ENCODE measurements around the gene TMEM59L.

The TMEM59L gene

DNA sequence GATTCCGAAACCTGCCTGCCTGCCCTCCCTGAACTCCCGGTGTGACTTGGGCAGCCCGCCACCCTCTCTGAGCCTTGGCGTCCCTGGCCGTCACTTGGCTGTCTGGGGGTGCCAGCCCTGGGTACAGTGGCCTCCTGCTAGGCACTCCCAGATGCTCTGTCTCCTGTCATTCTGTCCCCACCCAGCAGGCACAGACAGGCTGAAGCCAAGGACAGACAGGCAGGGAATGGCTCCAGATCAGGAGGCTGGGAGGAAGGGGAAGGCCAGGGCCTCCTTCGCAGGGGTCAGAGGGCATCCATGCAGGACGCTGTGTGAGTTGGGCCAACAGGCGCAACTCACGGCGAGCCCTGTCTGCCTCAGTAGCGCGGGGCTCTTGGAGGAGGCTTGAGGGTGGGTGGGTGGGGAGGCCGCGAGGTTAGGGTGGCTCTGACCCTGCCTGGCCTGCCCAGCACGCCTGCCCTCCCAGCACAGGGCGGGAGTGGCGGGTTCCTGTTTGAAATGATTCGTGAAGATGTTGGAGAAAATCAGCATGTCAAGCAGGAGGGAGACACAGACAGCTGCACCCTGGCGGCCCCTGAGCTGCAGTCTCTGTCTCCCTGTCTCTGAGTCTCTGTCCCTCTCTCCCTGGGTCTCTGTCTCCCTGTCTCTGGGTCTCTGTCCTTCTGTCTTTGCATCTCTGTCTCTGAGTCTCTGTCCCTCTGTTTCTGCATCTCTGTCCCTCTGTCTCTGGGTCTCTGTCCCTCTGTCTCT lies 43.8 kb downstream of the TMEM59L start:
- in situ Hi-C loops (cut with MboI; ENCODE audit: low sequenced_read_pairs): no loop called here

DNA sequence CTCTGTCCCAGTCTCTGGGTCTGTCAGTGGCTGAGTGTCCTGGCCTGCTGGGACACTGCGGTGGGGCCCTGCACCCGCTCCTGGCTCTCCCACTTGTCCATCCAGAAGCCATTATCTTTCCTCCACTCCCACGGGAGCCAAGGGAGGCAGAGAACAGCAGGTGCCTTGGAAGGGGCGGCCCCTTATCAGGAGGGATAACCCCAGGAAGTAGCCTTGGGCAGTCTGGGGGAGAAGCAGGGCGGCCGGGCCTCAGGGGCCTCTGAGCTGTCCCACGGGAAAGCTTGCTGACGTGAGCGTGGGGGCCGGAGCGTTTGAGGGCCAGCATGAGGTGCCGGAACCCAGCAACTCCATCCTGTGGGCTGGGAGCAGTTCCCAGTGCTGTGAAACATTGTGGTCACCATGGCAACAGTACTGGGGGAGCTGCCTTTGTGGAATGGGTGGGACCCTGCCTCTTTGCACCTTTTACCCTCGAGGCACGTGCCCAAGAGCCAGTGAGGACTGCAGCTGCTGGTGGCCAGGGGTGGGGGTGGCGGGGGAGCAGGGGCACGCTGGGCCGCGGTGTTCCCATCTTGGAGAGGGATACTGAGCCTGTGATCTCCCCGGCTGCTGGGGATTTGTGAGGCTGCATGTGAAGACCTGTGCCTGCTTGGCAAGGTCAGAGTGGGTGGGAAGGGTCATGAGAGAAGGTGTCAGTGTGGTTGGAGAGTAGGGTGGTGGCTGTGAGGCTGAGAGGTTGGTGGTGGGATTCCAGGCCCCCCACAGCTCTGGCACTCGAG lies 45.1 kb downstream of the TMEM59L start:
- in situ Hi-C loops (cut with MboI; ENCODE audit: low sequenced_read_pairs): no loop called here

DNA sequence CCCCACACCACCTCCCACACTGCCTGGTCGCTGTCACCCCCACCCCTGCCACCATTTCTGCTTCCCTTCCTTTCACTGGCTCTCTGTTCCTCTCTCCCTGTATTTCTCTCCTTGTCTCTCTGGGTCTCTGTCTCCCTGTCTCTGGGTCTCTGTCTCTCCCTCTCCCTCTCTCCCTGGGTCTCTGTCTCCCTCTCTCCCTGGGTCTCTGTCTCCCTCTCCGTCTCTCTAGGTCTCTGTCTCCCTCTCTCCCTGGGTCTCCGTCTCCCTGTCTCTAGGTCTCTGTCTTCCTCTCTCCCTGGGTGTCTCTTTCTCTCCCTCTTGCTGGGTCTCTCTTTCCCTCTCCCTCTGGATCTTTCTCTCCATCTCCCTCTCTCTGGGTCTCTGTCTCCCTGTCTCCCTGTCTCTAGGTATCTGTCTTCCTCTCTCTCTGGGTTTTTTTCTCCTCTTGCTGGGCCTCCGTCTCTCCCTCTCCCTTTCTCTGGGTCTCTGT lies 45.7 kb downstream of the TMEM59L start:
- in situ Hi-C loops (cut with MboI; ENCODE audit: low sequenced_read_pairs): no loop called here

DNA sequence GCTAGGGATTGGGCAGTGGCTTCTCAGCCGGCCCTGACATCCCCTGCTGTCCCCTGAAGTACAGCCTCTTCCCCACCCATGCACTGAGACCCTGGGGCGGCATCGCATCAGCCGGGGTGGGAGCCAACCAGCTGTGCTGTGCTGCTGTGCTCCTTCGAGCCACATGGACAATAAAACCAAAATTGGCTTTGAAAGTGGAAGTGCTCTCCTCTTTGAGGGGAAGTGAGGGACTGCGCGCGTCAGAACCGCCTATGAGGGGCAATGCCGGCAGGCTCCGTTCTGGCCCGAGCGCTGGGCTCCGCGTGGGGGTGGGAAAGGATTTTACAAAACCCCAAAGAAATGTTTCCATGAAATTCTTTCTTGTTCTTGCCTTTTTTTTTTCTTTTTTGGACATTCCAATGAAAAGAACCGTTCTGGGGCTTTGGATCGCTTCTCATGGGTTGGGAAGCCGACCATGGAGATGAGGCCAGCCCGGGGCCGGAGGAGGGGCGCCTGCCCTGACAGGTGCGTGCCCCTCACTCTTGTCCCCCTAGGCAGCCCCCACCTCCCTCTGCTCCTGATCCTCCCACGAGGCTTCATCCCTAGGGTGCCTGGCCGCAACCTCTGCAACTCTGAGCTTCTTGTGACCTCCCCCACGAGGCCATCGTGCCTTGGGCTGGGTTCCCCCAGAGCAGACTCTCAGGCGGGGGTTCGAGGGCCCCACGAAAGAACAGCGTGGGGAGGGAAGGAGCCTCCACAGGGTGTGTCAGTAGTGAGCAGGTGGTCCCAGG lies 46.8 kb downstream of the TMEM59L start:
- in situ Hi-C loops (cut with MboI; ENCODE audit: low sequenced_read_pairs): no loop called here

DNA sequence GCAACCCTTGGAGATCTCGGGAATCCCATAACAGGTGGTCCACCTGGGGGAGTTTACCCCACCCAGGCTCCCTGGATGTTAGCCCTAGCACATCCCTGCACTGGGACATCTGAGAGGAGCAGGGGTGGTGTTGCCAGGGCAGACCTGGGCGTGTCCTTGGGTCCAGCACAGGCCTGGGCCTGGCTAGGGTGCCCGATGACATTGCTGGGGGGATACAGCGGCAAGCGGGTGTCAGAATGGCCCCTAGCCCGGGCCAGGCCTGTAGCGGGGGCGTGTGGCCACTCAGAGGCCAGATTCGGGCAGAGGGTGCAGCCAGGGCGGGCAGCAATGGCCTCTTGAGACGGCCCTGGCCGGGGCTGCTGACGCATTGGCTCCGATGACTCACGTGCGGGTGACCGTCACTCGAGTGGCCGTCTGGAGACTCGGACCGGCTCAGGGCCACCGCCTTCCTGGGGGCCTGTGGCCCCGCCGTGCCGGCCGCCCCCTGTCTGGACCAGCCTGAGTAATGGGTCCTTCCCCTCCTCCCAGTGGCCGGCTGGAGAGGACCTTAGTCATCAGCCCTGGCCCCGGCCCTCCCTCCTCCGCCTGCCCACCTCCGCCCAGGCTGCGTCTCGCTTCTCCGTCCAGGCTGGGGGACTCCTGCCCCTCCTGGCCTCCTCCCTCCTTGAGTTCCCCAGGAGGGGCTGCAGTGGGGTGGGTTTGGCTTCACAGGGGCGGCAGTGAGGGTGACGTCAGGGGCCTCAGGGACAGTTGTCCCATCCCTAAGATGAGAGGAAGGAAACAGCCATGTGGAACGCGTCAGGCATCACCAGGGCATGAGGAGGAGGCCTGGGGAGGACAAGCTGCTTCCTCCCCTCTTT lies 47.6 kb downstream of the TMEM59L start:
- in situ Hi-C loops (cut with MboI; ENCODE audit: low sequenced_read_pairs): no loop called here

DNA sequence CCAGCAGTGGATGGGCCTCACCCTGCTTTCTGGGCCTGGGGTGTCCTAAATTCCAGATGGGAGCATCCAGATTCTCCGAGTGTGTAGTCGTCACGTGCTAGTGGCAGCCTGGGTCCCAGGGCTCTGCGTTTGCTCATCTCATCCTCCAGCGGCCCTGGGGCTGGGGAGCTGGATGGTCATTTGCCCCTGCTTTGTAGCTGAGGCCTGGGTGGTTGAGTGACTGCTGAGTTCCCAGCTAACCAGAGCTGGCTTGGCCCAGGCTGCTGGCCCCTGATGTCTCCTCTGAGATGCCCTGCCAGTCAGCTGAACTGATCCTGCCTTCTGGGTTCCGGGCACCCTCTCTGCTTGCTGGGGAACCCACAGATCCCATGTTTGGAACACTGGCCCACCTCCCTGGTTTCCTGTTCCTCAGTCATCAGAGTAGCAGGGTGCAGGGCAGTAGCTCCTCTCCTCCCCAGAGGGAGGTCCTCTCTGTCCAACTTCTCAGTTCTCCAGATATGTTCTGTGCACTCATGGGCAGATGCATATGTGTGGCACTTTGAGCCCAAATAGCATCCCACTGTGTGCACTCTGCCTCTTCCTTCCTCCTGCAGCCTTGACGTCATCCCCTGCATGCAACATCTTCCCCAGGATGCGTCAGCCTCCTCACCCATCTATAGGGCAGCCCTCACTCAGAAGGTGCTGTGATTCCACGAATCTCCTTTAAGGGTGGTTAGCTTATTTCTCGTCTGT lies 48.4 kb downstream of the TMEM59L start:
- in situ Hi-C loops (cut with MboI; ENCODE audit: low sequenced_read_pairs): no loop called here

DNA sequence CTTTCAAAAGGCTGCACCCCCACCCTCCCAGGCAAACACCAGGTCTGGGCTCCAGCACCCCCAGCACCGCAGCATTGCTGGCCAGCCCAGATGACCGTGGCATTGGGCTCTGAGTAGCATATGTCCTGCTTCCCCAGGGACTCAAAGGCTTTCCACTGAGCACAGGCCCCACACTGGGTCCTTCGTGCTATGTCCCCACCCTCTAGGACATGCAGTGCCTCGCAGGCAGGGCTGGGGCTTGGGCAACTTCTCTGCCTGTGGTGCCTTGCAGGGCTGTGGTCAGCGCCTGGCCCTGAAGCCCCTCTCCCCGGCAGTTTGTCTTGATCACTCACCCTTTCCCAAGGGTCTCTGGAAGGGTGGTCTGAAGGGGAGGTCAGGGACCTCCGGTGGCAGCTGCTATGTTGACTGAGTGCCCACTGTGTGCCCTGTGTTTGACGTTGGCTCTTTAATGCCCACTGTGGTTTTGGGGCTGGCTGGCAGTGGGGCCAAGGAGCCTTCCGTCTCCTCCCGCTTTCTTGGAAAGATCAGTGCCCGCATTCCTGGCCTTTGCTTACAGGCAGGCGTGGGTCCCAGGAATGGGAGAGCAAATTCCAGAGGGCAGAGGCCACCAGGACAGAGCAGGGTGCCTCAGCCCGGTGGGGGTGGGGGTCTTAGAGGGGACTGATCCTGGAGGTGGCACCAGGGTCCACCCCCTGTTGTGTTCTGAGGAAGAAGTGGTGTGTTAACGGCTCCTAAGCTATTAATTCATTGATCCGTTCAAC lies 50.5 kb downstream of the TMEM59L start:
- in situ Hi-C loops (cut with MboI; ENCODE audit: low sequenced_read_pairs): no loop called here

DNA sequence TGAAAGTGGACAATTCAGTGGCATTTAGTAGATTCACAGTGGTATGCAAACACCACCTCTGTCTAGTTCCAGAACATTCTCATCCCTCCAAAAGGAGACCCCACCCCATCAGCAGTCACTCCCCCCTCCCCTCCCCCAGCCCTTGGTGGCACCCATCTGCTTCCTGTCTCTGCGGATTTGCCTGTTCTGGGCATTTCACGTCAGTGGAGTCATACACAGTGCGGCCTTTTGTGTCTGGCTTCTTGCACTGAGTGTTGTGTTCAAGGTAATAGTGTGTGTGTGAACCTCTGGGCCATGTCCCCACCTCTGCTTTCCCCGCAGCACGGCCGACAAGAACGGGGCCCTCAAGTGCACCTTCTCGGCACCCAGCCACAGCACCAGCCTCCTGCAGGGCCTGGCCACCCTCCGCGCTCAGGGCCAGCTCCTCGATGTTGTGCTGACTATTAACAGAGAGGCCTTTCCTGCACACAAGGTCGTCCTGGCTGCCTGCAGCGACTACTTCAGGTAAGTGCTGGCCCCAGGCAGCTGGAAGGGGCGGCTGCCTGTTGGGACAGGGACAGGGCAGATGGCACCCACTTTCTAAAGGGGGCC lies 51.4 kb downstream of the TMEM59L start:
- in situ Hi-C loops (cut with MboI; ENCODE audit: low sequenced_read_pairs): no loop called here

DNA sequence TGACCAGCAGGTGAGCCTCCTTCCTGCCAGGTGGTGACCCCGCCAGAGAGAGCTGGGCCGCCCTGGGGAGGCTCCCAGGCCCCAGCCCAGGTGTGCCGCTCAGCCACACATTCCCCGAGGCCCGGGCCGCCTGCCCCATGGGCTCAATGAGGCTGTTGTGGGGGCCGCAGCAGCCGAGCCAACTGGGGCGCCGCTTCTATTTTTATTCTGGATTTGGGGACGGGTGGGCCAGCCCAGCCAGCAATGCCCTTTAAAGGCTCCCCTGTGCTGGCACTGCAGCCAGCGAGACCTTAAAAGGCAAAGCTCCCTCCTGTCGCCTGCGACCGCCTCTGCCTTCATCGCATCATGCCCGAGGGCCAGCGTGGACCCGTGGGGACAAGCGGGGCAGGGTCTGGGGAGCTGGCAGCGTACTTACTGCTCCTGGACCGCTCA lies 53.1 kb downstream of the TMEM59L start:
- in situ Hi-C loops (cut with MboI; ENCODE audit: low sequenced_read_pairs): no loop called here

DNA sequence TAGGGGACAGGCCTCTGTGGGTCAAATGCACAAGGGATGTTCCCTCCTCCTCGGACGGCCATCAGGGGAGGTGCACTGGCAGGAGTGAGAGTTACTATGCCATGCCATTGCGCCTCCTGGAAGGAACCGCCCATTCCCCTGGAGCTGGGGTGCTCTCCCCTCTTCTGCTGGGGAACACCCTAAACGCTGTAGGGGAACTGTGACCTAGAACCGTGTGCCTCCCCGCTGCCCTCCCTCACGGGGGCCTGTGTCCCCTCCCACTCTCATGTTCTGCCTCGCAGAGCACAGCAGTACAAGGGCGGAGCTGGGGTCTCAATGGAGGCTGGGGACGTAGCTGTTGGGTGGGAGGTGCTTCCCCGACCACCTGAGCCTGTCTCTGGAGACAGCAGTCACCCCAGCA lies 53.6 kb downstream of the TMEM59L start:
- in situ Hi-C loops (cut with MboI; ENCODE audit: low sequenced_read_pairs): no loop called here

DNA sequence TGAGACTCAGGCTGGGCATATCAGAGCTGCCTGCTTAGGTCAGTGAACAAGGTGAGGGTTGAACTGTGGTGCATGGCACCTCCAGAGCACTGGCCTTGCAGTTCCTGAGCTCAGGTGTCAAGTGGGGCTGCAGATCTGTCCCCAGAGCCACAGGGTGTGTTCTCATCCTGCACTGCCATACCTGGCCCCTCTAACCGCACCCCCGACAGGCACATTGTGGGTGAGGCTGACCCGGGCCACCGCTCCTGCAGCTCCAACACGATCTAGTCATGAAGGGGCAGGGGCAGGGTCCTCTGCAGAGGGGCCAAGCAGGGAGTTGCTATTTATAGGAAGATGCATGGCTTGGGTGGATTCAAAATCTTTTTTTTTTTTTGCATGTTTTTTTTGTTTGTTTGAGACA lies 54.1 kb downstream of the TMEM59L start:
- in situ Hi-C loops (cut with MboI; ENCODE audit: low sequenced_read_pairs): no loop called here

DNA sequence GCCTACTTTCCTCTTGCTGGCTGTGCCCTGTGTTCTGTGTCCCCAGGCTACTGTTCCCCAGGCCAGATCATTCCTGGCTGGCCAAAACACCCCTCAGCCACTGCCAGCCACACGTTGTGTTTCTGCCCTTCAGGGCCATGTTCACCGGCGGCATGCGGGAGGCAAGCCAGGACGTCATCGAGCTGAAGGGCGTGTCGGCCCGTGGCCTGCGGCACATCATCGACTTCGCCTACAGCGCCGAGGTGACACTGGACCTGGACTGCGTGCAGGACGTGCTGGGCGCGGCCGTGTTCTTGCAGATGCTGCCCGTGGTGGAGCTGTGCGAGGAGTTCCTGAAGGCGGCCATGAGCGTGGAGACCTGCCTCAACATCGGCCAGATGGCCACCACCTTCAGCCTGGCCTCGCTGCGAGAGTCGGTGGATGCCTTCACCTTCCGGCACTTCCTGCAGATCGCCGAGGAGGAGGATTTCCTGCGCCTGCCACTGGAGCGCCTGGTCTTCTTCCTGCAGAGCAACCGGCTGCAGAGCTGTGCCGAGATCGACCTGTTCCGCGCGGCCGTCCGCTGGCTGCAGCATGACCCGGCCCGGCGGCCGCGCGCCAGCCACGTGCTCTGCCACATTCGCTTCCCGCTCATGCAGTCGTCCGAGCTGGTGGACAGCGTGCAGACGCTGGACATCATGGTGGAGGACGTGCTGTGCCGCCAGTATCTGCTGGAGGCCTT lies 55.0 kb downstream of the TMEM59L start:
- in situ Hi-C loops (cut with MboI; ENCODE audit: low sequenced_read_pairs): no loop called here

DNA sequence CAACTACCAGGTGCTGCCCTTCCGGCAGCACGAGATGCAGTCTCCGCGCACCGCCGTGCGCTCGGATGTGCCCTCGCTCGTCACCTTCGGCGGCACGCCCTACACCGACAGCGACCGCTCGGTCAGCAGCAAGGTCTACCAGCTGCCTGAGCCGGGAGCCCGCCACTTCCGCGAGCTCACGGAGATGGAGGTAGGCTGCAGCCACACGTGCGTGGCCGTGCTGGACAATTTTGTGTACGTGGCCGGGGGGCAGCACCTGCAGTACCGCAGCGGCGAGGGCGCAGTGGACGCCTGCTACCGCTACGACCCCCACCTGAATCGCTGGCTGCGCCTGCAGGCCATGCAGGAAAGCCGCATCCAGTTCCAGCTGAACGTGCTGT lies 55.6 kb downstream of the TMEM59L start:
- in situ Hi-C loops (cut with MboI; ENCODE audit: low sequenced_read_pairs): no loop called here

DNA sequence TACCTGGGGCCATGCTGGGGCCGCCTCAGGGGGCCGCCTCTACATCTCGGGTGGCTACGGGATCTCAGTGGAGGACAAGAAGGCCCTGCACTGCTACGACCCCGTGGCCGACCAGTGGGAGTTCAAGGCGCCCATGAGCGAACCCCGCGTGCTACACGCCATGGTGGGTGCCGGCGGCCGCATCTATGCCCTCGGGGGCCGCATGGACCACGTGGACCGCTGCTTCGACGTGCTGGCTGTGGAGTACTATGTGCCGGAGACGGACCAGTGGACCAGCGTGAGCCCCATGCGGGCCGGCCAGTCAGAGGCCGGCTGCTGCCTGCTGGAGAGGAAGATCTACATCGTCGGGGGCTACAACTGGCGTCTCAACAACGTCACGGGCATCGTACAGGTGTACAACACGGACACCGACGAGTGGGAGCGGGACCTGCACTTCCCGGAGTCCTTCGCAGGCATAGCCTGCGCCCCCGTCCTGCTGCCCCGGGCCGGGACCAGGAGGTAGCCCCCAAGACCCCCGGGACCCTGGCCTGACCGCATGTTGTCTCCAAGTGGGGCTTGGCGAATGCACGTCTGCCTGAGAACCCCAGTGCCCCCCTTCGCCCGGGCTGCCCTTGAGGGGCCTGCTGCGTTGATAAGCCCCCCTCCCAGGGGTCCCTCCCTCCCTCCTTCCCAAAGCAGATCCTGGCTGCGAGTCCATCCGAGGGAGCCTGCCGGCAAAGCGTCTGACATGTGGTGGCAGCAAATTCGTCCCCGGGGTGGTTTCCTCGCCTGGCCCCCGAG lies 56.3 kb downstream of the TMEM59L start:
- in situ Hi-C loops (cut with MboI; ENCODE audit: low sequenced_read_pairs): no loop called here

DNA sequence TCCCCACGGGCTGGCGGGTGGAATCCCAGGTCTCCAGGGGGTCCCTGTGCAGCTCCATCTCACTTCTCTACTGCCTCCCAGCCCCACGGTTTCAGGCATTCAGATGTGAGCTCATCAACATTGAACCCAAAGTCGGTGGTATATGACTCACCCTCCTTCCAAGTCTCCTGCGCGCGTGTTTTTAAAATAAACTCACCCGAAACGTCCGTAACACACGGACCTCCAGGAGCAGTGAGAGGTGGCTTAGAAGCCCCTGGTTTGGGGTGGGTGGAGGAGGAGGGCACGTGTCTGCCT lies 56.8 kb downstream of the TMEM59L start:
- in situ Hi-C loops (cut with MboI; ENCODE audit: low sequenced_read_pairs): no loop called here

DNA sequence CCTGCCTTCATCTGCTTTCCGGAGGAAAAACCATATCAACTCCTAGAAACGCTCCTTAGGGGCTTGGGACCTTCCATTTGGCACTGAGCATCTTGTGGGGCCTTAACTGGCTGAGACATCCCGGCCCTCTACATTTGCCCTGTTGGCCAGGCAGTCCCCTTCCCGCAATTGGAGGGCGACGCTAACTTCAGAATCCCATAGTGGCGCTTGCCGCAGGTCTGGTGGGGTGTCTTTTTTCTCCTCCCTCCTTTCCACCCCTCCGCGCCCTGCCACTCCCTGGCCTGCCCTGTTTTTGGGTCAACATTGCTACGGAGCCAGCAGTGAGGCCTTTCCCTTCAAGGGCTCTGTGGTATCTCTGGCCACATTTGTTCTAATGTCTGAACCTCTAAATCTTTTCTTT lies 57.2 kb downstream of the TMEM59L start:
- in situ Hi-C loops (cut with MboI; ENCODE audit: low sequenced_read_pairs): no loop called here

DNA sequence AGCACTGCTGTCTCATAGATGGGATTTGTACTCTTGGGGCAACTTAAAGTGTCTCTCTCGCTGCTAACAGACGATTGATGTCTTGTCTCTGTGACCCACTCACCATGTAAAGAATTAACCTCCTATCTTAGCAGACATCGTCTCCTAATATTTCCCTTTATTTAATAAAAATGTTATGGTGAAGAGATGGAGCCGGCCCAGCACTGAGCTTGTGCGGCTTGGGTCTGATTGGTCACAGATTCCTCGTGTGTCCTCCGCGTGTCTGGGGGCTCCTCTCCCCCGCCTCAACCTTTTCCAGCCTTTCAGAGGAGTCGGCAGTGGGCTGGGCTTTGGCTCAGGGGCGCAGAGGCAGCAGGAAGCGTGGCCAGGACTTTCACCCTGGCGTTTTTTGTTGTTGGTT lies 57.6 kb downstream of the TMEM59L start:
- in situ Hi-C loops (cut with MboI; ENCODE audit: low sequenced_read_pairs): no loop called here

All from HL-60/S4 treated with retinoic acid at 250 ng/mL for 4 days and 3 days (cell line).